ENCODE measurements around the gene ITGA7.

Gene ITGA7

DNA sequence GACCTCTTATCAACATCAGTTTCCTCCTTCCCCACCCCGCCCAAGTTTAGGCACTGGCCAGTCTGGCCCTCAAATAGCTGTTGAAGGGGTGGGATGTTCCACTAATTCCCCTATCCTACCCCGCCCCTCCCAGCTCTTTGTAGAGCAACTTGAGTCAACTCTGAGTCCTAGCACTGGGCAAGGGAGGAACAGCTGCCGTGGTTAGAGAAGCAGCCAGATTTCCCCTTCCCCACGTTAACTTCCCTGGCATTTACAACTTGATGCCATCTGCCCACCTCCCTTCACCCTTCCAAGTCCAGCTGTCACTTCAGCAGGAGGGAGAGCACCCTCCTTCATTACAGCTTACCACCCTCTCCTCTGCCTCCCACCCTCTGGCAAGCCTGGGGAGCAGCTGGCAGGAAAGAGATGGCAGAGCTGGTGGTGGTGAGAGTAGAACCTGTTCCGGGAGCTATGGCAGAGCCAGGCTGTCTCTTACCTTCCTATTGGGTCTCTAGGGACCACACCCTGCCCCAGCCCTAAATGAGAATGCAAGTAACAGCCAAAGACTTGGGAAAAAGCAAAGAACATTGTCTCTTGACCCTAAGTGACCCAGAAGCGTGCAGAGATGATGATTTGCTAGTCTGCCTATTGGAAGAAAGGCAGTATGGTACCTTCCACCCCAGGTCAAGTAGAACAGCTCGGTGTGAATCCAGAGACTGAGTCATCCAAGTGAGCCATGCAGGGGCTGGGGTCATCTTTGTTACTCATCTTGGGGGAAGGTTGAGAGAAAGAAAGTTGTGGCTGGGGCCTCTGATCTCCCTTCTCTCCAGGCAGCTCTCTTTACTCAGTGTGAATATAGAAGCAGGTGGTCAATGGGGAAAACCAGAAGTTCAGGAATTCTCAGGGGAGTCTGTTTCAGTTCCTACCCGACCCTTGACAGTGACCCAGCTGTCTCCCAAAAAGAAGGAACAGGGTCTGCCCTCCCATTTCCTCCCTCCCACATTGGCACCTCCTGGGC is 9.6 kb upstream of the ITGA7 start:
- DNase-seq, result no peak

DNA sequence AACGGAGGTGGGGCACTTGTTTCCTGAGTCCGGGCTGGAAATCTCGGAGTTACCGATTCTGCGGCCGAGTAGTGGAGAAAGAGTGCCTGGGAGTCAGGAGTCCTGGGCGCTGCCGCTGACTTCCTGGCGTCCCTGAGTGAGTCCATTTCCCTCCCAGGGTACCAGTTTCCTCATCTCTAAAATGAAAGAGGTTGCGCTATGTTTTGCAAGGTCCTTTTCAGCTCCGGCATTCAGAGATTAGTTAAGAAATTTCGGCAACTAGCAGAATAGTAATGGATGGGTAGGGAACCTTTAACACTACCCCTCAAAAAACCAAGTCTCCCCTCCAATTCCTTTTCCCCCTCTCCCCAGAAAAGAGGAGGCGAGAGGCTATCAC is 8.9 kb upstream of the ITGA7 start:
- DNase-seq, result peak; percentile 51

DNA sequence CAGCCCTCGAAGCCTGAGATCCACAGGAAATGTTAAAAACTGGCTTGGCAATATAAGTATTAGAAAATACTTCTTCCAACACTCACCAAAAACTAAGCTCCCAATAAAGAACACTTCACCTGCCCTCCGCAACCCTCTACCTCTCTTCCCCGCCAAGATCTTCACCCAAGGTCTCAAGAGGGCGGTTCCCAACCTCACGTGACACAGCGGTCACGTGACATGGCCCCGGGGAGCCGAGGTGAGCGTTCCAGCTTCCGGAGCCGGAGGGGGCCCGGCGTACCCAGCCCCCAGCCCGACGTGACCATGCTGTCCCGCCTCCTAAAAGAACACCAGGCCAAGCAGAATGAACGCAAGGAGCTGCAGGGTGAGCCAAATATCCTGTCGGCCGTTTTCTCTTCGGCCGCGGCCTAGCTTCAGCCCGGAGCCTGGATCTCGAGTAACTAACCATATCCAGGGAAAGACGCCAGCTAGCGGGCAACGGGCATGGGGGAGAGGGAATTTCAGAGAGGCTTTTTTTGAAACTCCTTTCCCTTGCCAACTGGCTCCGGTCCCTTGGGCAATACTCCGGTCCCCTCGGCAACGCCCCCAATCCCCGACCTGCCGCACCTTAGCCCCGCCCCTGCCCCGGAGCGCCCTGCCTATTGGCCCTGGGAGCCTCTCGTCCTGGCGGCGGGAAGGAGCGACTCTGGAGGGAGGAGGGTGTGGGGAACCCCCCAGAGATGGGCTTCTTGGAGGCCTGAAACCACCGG is 8.3 kb upstream of the ITGA7 start, which contains the start of gene BLOC1S1:
Gene BLOC1S1, plus strand, starts transcription at position 214 of the 749 bp plus-strand sequence. Its CDS starts 6 bp downstream, at position 220.
- DNase-seq, result peak; percentile 84

DNA sequence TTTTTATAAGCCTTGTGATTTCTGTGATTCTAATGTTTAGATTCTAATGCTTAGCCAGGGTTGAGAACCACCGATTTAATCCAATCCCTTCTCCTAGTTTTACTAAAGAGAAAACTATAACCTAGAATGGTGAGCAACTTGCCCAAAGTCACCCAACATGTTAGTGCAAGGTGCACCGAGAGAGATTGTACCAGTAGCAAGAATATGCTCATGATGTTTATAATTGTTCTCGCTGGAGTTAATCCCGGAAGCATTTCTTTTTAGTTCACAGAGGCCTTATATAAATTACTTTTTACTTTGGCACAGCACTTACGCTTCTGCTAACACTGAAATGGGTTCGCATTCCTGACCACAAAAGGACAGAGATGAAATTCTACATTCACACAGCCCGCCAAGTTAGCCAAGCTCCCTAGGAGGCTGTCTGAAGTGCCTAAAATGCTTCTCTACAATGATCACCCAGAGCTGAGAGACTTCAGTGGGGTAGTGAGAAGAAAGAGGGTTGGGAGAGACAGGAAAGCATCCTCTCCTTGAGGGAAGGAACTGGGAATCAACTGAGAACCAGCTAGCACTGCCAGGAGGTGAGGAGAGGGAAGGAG is 7.6 kb upstream of the ITGA7 start:
- DNase-seq, result no peak

DNA sequence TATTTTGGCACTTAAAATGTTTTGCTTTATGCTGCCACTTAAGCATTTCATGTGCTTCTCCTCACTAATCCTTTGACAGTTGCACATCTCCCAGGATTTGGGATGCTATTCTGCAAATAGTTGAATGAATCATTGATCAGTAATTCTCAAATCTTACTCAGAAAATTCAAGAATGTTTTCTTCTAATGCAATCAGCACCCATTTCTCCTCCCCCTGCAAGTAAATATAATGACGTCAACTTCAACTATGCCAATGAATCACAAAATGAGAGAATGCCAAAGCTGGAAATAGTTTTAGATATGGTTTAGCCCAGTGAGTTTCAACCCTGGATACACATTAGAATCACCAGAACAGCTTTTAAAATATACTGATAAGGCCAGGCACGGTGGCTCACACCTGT is 6.0 kb upstream of the ITGA7 start:
- DNase-seq, result no peak

DNA sequence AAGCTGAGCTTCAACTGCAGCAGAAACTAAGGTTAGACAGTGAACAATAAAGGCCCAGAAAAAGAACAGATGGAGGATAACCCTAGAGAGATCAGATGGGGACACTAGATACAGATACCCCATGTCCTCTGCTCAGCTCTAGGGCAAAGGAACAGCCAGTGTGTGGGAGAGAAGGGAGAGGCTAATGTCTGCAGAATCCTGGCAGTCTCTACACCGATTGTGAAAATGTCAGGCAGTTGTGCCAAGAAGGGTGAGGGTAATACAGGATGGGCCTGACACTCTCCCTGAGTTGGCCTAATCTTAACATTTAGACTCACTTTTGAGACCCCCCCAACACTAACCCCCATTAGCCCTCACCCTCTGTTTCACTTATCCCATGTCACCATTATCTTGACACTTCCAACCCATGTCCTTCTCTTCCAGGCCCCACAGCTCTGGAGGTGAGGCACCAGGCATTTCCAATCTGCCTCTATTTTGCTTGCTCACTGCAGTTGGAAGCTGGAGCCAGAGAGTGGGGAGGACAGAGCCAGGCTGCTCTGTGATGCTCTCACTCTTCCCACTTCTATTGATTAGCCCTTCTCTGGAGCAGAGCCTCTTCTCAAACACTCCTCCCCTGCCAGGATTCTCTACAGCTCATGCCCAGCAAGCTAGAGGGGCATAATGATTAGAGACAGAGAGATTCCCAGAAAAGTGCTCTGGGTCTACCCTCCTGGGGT is 5.2 kb upstream of the ITGA7 start:
- no peak for DNase-seq

DNA sequence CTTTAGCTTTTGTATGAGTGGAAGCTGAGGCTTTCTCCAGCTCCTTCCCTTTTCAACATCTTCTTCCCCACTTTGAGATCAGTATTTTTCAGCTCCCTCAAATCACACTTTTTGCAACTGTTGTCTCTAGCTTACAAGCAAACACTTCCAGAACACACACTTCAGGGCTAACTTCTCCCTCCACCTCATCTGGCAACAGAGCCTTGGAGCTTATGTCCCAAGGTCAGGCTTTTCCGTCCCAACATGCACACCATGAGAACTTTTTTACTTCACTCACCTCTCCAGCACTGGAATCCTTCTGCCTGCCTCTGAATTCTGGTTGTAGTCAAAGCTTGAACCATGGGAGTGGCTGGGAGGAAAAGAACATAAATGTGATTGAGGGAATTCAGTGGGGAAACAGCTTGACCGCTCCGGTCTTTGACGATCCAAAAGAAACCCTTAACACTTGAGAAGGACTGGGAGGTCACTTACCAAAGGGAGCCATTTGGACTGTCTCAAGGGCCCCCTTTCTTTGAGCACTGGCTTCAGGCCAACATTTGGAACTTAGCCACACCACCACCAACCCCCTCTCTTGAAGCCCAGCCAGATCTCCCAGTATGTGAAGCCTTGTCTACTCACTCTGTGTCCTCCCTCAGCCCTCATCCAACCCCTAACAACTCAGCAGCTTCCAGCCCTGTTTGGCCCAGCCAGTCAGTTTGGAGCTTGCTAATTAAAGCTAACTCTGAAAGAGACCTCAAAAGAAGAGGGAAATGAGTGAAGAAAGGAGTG is 4.3 kb upstream of the ITGA7 start:
- DNase-seq, result no peak

DNA sequence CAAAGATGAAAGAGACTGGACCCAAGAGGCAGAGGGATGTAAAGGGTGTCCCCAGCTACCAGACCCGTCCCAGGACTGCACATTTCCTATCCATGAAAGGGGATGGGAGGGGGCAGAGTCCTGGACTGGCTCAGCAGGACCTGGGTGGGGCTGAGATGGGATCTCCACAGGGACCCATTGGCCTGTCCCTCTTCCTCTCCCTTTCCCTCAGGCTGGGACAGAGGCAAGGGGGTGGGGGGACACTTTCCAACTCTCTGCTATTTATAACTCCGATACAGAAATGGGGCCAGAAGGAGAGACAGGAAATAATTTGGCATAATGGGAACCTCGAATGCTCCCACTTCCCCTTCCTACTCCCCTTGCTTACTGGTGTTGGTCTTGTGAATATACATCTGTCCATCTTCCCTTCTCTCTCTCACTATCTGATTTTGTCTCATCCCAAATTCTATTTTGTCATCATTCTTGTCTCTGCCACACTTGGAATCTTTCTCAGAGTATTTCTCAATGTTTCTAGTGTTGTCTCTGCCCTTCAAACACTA is 1.1 kb upstream of the ITGA7 start:
- DNase-seq, result no peak

DNA sequence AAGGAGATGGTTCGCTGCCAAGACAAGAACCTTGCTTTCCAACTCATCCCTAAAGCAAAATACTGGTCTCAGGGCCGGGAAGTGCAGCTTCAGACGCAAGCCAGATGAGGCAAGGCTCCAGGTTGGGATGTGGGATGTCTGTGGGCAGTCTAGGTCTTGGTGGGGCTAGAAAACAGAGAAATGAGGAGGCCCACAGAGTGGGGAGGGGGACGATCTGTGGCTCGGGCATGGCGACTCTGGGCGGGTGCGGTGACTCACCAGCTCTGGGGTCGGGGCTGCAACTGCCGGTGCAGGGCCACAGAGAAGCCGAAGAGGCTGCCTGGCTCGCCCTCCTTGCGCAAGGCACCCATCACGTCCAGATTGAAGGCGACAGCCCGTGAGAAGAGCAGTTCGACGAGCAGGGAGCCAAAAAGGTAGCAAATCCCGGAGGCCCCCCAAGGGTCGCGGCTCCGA is 459 bp downstream of the ITGA7 start:
- no peak for DNase-seq

DNA sequence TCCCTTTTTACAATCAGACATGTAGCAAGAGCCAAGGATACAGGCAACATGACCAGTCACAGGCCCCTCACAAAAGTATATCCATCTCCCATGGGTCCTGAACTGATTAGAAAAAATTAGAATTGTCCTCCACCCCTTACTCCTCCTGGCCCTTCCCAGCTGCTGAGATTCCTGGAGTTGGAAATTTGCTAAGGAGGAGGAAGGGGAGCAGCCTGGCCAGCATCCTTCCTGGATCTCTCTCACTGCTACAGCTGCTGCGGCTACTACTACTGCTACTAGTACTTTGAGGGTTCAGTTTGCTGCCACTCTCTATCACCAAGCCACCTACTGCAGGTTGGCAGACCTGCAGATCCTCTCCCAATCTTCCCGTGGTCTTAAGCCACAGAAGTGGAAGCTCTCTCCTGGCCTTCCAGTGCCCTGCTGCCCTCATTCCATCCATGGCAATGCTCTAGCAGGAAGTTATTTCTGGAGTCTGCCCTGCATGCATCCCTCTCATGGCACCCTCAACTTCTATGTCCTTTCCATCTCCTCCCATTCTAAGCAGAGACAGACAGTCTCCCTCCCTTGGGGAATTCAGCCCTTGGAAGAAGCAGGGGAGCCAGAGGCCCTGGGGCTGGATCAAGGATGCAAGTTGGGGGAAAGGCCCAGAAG is 1.0 kb downstream of the ITGA7 start:
- DNase-seq, result no peak

DNA sequence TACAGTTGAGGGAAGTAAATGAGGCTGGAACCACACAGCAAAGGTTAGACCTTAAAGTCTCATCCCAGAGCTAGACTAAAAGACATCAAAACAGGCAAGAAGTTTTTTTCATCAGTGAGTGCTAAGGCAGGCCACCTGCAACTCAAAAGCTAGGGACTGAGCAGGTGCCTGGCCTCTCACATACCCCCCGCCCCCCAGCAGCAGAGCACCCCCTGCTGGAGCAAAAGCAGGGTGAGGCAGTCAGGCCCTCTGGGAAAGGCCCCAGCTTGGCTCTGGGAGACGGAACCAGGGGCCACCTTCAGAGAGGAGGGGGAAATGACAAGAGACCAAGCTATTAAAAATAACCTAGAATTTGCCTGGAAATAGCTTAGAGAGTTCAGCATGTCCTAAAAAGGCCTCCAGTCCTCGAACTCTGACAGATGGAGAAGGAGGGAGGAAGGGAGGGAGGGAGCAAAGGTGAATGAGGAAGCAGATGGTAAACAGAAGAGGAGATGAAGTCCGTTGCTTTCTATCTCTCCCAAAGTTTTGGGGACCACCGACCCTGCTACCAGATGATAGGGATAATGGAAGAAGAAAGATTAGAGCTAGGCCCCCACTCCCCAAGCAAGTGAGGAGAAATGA is 1.8 kb downstream of the ITGA7 start:
- no peak for DNase-seq

DNA sequence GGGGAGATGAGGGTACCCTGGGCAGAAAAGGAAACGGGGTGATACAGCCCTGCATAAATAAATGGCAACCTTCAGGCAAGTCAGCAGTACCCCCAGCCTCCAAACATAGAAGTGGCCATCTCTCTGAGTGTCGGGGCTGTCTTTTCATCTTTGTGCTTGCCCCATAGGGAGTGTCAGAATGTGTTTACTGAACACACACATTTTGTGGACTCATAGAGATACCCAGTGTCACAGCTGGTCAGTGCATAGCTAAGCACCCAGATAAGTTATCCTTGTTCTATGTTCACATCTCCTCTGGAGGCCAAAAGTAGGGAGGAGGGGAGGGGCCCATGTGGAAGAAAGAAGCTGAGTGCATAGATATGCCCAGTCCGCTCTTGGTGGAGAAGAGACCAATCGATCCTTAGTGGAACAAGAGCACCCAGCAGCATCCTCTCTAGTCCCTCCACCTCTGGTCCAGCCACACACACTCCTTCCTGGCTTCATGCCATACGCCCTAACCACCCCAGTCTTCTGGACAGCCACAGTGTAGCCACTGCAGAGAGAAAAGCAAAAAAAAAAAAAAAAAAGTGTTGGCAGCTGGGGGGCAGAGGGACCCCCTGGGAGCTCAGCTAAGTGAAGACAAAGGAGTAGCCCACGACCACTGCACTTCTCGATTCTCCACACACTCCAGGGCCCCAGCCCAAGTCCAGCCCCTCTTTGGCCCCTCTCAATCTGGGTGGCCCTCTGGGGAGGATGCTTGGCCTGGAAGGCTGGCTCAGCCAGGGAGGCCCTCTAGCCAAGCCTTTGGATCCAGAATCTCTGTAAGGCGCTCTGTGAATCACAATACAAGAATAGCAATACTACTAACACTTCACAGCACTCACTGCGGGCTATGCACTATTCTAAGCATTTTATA is 2.6 kb downstream of the ITGA7 start:
- no peak for DNase-seq

DNA sequence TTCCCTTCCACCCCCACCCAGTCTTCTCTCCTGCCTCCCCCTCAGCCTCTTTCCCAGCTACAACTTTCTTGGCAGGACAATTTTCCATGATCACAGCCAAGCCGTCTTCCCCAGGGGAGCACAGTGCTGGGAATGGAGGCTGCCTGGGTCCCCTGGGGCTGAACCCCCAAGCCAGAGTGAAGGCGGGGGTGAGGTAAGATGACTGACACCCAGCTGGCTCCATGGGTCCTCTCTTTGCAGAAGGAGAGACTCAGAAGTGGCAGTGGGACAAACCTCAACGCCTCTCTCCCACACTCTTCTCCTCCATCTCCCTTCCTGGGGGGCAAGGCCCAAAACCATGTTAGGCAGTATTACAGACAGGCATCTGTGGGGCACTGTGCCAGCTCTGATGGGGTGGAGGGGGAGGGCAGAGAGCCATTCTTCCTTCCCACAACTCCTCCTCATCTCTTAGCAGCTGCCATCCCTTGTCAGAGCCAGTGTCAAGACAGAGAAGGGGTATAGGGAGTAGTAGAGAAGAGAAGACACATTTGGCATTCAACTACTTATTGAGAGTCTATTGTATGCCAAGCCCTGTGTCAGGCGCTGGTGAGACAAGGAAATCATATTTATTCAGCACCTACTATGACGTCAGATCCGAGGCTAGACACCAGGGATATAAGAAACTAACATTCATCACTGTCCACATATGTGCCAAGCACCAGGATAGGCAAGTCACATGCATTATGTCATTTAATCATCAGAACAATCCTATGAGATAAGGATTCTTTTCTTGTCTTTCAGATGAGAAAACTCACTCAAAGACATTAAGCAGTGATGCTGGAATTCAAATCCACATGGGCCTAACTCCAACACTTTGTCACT is 3.6 kb downstream of the ITGA7 start:
- DNase-seq, result no peak

DNA sequence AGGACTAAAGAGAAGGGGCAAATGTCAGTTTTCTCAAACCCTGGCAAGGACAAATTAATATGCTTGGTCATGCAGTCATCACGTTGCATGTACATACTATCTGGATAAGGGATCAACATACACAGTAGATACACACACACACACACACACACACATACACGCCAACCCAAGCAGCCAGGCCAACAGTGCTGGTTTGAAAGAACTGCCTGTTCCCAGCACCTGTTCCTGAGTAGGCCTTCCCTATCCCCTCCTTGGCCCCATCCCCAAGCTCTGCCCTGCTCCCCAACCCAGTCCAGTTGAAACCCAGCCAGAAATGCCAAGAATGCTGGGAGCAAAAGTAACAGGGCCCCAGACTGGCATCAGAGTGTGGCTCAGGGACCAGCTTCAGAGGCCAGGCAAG is 4.4 kb downstream of the ITGA7 start:
- DNase-seq, result no peak

DNA sequence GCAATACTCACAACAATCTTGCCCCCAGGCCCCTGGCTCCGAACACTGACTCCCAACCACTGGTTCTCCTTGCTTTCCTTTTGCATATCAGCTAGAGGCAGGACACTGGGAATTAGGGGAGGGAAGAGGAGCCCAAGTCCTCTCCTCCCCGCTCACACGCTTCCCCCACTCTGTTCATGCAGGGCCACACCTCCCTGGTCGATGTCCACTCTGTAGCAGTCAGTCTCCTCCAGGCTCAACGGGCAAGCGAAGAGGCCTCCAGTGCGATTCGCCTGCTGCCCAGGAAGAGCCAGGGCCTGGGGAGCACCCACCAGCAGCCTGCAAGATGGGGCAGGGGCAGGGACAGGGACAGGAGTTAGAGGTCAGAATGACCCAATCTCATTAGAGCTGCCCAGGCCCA is 4.8 kb downstream of the ITGA7 start:
- DNase-seq, result no peak

DNA sequence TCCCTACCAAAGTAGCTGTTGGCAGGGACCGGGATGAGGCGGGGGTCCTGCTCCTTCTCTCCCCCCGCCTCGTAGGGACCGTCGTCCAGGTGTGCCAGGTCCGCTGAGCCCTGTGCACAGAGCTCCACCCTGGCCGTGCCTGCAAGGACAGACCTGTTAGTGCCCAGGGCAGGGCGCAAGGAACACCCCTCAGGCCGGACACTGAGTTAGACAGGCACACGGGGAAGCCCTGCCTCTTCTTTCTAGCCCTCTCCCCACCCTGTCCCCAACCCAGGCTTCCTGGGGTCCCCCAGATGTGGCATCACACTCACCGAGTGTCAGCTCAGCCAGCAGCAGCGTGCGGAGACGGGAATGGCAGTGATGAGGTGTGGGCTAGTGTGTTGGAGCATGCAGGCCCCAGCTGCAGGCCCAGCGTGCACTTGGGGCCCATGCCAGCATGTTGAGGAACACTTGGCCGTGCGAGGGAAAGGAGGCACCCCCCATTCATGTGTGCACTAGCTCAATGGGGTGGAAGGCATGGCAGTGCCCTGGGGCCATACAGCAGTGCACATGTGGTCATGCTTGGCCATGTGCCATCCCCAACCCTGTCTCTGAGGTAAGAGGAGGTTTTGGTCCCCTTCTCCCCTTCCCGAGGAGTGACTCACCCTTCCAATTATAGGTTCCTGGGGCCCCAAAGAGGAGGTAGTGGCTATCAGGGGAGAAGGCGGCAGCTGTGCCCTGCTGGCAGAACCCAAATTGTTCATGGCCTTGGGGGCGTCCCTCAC is 7.3 kb downstream of the ITGA7 start:
- no peak for DNase-seq

DNA sequence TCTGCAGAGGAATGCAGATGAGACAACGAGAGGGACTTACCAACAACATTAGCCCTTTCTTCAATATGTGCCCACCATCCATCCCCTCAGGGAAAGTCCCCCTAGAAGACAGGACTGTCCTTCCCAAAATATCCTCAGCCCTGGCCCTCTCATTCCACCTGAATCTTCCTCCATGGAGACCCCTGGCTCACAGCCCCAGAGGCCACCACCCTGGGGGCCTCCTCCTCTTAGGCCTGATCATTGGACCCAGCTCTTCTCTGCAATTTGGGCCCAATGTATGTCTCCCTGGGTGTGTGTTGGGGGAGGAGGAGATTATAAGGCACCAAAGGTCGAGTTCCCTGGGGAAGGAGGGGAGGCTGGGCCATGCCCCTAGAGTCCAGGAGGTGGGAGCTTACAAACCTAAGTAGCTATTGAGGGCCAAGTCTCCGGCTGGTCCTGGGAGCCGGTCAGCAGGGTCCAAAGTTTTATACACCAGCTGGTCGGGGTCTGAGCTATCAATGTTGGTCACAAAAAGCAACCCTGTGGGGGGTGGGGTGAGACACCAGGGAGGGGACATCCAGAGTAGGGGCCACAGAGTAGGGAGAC is 8.1 kb downstream of the ITGA7 start:
- no peak for DNase-seq
